NCI-H446 (cell line): ENCODE results near the gene CHCHD1.
"Not testable (repeated sequence)": the region's sequence is repeated elsewhere in the genome, so short reads cannot be mapped to it uniquely, and the experiment has no call there.

Experiments
- DNase-seq, 2 experiments: peaks; one replicate each; lab custom pipeline; 2025; lab: John Stamatoyannopoulos, UW

The CHCHD1 gene

DNA sequence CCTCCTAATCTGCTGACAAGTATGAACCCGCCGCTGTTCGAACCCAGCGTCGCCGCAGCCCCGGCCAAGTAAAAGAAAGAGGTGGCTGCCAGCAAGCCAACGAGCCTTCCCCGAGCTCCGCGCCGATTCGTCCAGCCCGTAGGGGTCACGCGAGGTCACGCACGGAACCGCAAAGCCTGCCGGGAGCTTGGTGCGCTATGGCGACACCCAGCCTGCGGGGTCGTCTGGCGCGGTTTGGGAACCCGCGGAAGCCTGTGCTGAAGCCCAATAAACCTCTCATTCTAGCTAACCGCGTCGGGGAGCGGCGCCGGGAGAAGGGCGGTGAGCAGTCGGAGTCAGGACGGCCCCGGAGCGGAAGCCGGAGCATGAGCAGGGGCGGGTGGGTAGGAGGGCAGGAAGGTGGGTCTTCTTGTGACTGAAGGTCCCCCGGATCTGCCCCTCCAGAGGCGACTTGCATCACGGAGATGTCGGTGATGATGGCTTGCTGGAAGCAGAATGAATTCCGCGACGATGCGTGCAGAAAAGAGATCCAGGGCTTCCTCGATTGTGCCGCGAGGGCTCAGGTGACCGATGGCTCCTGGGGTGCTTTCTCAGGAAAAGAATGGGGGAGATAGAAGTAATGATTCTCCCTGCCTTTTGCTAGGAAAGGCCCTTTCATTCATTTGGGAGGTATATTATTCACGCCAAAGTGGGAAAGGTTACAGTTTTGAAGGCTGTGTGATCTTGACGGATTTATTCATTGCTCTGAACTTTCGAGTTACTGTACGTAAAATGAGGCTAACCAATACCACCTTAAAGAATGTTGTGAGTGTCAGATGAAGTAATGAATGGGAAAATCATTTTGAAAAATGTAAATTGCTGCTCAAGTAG, at the start of gene CHCHD1:
Gene CHCHD1, plus strand, starts transcription at position 170 of the 870 bp plus-strand sequence. Its CDS starts 28 bp downstream, at position 198.
- peak; percentile 37 to 82 for DNase-seq

DNA sequence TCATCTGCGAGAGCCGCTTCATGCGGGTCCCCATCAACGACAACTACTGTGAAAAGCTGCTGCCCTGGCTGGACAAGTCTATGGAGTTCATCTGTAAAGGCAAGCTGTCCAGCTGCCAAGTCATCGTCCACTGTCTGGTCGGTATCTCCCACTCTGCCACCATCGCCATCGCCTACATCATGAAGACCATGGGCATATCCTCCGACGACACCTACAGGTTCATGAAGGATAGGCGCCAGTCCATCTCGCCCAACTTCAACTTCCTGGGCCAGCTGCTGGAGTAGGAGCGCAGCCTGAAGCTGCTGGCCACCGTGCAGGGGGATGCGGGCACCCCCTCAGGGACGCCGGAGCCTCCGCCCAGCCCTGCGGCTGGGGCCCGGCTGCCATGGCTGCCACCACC, 49.4 kb upstream of the CHCHD1 start:
- no peak for DNase-seq

DNA sequence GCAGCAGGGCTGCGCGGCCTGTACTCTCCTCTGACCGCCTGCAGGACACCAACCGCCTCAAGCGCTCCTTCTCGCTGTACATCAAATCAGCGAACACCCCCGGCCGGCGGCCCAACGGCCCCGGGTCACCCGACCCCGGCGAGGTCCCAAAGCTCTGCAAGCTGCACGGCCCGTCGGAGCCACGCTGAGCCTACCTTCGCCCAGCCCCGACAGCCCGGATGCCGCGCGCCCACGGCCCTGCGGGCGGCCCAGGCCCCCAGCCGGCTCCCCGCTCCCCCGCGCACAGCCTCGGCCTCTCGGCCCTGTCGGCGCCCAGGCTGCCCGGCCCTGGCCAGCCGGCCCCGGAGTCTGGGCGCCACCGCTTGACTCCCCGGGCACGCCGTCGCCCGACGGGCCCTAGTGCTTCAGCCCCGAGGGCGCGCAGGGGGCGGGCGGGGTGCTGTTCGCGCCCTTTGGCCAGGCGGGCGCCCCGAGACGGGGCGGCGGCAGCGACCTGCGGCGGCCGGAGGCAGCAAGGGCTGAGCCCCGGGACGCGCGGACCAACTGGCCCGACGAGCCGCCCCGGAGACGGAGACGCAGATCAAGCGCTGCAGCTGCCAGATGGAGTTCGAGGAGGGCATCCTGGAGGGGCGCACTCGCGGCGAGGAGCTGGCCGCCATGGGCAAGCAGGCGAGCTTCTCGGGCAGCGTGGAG, 48.8 kb upstream of the CHCHD1 start:
- no peak for DNase-seq

DNA sequence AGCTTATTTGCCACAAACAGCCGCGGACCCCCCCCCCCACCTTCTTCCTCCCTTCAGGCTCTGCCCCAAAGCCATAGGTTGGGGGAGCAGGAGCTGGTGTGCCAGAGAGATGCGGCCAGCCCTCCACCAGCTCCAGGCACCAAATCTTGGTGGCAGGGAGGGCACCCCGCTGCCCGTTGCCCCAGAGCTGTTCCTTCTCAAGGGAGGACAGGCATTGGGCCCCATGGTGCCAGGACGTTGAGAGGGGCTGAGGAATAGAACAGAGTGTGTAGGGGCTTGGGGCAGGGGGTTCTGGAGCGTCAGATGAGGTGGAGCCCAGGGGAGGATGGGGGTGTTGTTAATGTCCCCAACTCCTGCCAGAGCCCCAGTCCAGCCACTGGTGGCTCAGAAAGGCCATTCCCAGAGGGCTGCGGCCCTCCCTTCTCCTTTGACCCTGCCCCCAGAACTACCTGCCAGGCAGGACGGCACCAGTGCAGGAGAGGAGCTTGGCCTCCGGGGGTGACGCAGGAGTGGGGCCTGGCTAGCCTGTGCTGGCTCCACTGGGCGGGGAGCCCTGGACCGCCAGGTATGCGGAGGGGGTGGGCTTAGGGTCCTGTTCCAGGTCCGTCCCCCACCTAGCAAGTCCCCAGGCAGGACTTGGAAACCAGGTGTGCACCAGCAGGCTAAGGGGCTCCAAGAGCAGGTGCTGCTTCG, 47.7 kb upstream of the CHCHD1 start:
- no peak for DNase-seq

DNA sequence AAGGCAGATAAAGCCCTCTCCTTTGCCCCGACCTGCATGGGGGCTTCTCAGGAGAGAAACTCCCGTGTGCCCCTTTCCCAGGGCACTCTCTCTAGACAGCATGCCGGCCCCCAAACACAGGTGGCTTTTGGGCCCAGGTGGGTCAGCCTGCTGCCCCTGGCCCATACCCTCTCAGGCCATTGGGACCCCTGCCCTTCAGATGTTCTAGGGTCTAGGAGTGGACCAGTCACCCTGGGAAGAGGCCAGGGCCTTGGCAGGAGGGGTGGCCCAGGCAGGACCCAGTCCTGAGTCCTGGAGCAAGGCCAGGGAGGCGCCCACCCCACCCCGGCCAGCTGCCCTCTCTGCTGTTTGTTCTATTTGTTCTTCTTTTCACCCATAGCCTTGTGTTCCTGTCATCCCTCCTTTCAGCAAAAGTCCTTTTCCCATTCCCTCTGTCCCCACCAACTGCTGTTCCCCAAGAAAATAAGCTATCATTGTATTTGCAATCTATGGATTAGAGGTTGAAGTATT, 47.0 kb upstream of the CHCHD1 start:
- no peak for DNase-seq

DNA sequence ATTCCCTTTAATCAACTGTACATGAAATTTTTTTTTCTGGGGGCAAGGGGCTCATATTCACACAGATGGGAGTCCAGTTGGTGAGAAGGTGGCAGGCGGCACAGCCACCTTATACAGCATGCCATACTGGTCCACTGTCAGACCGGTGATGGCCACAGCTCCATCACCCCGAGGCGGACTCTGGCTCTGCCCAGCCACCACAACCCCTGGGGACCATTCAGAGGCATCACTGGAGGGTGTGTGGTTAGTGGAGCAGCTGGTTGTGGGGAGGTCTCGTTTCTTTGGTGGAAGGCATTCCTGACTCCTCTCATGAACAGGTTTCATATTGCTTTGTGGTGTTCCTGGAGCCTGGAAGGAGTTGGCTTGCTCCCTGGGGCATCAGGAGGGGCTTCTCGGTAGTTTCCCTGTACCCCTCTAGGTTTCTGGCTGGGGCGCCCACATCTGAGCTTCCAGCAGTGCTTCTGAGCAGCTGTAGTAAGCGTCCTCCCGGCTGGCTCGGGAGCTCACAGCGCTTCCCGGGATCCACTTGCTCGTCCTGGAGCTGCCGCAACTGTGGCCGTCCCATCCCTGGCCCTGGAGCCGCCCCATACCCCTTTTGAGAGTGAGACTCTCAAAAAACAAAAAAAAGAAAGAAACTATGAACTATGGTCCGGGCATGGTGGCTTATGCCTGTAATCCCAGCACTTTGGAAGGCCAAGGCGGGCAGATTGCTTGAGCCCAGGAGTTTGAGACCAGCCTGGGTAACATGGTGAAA, 41.2 kb upstream of the CHCHD1 start:
- not testable (repeated sequence) for DNase-seq

DNA sequence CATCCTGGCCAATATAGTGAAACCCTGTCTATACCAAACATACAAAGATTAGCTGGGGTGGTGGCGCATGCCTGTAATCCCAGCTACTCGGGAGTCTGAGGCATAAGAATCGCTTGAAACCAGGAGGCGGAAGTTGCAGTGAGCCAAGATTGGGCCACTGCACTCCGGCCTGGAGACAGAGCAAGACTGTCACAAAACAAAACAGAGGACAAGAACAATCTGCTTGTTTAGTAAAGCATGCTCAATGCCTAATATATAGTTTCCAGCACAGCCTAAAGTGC, 39.5 kb upstream of the CHCHD1 start:
- no peak for DNase-seq

DNA sequence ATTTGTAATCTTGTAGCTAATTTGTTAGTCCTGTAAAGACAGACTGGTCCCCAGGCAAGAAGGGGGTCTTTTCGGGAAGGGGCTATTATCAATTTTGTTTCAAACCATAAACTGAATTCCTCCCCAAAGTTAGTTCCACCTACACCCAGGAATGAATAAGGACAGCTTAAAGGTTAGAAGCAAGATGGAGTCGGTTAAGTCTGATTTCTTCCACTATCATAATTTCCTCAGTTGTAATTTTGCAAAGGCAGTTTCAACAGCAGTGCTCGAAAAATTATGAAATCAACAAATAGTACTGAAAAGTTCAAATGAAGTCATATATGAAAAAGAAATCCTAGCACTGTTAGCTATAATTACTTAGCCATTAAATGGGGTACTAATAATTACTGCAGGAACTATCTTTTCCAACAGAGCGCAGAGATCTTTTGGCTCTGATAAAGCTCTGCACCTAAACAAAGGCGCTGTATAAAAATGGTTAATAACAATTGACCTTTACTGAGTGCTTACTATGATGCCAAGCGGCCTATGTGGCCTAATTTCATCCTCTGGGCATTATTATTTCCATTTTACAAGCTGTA, 38.4 kb upstream of the CHCHD1 start:
- DNase-seq: no peak

DNA sequence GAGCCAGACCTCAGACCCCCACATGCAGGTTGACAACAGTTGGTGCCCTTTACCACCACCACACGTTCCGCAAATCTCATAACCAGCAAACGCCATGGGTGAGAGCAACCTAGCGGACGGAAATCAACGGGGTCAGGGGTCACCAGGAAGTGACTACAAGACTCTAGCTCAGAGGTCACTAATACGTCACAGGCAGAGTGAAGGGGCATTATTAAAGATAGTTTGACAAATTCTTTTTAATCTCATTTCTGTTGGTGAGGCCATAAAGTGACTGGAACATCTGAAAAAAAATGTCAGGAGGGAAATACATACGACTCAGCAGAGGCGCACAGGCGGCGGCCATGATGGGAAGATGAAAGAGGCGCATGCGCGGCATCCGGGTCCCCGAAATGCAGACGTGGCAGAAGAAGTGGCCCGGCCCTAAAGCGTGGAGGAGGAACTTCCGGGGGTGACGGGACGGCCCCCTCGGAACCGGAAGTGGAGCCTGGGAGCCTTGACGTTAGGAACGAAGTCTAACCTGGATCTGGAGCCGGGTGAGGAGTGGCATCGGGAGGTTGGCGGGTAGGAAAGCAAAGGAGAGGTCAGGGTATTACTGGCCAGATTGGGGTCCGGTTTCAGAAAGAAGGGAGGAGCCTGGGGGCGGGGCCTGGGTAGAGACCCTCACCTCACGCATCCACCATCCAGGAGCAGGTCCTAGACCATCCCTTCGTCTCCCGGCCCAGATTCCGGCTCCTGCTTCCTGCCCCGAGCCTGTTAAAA, 37.8 kb upstream of the CHCHD1 start, which contains the start of gene SEC24C:
Gene SEC24C, plus strand, starts transcription at position 468 of the 759 bp plus-strand sequence. CDS start 2,461 bp downstream, outside the sequence.
- DNase-seq: peak; percentile 79 to 89

DNA sequence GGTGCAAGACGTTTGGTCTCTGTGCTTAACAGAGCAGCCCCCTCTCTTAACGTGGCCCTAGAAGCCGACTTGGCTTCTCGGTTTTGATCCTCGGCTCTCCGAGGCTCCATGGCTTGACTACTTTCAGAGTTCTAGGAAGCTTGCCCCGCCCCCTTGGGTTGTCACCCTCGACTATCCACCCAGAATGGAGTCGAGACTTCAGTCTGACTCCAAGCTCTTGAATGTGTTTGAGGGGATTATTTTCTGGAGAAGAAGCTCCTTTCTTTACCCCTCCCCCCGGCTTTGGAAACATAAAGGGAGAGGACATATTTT, 37.2 kb upstream of the CHCHD1 start:
- peak in 1 of 2 experiments; percentile 39 for DNase-seq

DNA sequence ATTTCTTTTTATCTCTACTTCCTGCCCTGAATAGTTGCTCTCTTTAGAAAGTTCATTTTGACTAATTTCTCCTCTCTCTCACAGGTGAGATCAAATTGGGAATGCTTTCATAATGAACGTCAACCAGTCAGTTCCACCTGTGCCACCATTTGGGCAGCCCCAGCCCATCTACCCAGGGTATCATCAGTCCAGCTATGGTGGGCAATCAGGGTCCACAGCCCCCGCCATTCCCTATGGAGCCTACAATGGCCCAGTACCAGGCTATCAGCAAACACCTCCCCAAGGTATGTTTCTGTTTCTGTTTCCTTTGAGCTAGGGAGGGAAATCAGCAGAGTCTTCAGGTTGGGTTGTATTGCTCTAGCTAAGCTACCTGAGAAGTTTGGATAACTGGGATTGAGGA, 35.1 kb upstream of the CHCHD1 start:
- no peak for DNase-seq

DNA sequence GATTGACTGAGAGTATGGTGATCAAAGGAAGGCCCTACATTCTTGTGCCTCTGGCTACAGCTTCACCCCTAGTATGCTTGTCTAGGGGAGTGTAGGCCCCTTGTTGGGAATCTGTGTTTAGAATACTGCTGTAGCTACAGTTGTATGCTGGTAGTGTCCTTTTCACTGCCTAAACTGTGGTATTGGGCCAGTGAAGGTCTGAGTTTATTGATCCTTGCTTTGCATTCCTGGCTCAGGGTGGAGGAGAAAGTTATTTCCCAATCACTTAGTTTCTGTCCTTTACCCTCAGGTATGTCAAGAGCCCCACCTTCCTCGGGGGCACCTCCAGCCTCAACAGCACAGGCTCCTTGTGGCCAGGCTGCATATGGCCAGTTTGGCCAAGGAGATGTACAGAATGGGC, 31.0 kb upstream of the CHCHD1 start:
- no peak for DNase-seq

DNA sequence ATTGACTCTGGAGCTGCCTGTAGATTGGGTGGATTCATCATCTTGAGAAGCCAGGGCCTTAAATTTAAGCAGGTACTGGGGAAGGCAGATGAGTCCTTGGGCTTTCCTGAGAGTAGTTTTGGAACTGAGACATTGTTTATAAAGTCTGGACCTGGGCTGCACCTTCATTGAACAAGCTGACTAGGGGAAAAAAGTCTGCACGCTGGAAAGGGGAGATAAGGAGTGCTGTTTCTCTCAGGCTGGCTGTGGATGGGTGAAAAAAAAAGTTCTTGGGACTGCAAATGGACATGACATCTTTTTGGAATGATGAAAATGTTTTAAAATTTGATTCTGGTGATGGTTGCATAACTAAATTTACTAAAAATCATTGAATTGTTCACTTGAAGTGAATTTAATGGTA, 25.7 kb upstream of the CHCHD1 start:
- DNase-seq: no peak

DNA sequence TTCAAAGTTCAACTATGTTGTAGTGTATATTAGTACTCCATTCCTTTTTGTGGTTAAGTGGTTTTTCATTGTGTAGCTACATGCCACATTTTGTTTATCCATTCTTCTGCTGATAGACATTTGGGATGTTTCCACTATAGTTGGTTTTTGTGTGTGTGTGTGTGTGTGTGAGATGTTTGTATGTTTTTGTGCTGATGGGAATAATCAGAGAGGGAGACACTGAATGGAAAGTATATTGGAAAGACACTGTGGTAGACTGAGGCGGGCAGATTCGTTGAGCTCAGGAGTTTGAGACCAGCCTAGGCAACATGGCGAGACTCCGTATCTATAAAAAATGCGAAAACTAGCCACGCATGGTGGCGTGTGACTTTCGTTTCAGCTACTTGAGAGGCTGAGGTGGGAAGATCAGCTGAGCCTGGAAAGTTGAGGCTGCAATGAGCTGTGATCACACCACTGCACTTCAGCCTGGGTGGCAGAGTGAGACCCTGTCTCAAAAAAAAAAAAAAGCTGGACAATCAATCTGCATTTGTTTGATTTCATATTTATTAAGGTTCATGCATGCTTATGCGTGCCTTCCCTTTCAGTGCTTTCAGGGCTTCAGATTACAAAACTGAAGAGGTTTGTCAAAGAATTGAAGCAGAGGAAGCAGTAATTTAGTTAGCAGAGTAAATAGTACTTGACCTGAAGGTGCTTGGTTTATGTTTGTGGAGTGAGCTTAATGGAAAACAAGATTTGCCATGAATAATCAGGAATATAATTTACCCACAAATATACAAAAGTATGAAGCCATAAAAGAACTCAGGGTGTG, 22.9 kb upstream of the CHCHD1 start:
- no peak for DNase-seq

DNA sequence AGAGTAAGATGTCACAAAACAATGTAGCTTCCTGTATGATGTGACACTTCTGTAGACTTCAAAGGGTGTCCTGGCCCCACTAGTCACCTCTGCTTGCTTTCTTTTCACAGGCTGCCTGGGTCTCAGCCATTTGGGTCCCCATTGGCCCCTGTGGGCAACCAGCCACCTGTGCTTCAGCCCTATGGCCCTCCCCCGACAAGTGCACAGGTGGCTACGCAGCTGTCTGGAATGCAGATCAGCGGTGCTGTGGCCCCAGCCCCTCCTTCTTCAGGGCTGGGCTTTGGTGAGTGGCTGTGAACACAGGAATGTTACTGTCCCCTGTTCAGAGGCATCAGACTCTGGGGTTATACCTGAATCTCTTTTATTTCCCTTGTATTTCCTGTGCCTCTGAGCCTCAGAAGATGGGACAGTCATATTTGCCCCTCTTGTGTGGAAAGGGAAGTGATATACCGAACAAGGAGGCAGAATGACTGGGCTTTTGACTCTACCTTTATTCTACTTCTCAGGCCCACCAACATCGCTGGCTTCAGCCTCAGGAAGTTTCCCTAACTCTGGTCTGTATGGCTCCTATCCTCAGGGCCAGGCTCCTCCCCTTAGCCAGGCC, 22.2 kb upstream of the CHCHD1 start:
- no peak for DNase-seq

DNA sequence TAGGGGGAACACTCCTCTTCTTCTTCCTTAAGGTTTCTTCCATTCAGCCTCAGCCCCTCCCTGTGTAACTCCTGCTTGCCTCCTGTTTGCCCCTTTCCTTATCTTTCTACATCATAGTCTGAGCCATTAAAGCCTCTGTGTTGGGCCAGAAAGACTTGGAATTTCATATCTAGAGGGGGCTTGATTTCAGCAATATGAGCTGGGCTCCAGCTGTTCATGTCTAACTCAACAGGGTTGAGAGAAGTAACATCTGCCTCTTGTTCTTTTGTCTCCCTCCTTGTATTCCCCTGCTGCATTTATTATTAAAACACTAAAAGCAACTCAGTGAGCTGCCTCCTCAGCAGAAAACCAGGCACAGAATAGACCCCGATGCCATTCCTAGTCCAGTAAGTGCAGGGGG, 20.1 kb upstream of the CHCHD1 start:
- no peak for DNase-seq

DNA sequence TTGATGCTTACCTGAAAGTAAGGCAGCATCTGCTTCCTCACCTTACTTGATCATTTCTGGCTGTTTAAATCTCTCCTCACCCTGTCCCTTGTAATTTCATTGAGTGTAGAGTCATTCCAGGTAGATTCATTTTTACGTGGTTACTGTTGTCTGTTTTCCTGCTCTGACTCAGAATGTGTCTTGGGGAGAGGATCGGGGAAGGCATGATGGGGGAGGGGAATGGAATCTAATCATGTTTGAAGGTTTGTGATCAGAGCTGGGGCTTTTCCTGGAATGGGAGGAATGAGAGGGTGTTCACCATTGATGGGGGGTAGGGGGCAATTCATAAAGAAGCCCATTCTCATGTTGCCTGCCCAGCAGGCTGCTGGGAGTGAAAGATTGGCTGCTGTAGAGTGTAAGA, 18.9 kb upstream of the CHCHD1 start:
- no peak for DNase-seq

DNA sequence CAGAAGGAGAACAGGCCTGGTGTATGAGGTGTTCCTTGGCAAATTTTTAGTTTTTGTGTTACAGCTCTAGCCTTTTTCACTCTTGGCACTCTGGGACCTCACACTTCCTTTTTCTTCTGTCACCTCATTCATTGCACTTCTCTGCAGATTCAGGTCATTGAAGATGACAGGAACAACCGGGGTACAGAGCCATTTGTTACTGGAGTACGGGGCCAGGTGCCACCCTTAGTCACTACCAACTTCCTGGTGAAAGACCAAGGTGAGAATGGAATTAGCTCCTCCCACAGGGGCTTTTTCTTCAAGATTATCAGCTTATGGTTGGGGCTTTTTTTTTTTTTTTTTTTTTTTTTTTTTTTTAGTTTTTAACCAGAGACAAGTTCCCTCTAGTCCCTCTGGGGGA, 18.5 kb upstream of the CHCHD1 start:
- no peak for DNase-seq

DNA sequence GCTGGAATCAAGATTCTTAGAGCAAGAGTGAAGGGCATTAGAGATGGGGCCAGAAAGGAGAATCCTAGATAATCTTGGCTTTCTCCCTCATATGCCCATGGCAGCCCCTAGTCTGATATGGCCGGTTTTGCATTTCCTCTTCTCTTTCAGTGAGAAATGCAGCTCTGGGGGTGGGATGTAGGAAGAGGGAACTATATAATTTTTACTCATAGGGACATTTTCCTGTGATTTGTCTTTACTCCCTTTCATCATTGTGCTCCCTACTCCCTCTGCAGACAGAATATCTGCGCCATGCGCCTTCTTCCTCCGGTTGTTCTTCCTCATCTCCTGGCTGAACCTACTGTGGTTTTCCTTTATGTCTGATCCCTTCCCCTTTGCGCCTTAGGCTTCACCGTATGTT, 16.8 kb upstream of the CHCHD1 start:
- DNase-seq: no peak

DNA sequence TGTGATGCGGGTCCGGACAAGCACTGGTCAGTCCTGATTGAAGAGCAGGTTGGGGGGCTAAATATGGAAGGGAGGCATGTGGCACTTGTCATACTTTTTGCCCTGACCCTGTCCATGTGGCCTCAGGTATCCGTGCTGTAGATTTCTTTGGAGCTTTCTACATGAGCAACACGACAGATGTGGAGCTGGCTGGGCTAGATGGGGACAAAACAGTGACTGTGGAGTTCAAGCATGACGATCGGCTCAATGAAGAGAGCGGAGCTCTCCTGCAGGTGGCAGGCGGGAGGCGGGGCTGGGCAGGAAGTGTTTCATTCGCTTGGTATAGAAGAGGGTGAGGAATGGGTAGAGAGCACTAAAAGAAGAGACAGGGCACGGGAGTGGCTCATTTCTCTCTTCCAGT, 13.0 kb upstream of the CHCHD1 start:
- no peak for DNase-seq
